Measurements from ENCODE around the gene ZNF487. TPM values are rescaled to one million over a fixed set of nuclear protein-coding genes. Genes with fewer than 3 reads are reported as not detected.

Gene ZNF487
- total and polyA plus RNA-seq, 2 of the 13 experiments (the other 11 are each of a cell fraction or from before 2014, with no cell fraction given): 7.4 to 8.8 TPM

GRCh38 chr10:43396061-43396927, 40.6 kb upstream of the ZNF487 start (continued):
- TF ChIP-seq PTBP1 (IDR thresholded peaks at IDR 0.05; ENCODE audit: low read depth, low read length, poor library complexity, severe bottlenecking): no peak
- no peak for TF ChIP-seq ZNF513 (CRISPR knock-in tag; conservative IDR thresholded peaks at IDR 0.05)
- no peak for TF ChIP-seq GZF1 (CRISPR knock-in tag; IDR thresholded peaks at IDR 0.05)
- TF ChIP-seq ZNF747 (CRISPR knock-in tag; IDR thresholded peaks at IDR 0.05; ENCODE audit: borderline replicate concordance): no peak; the same call in 1 of the 2 replicates
- no peak for TF ChIP-seq ZNF362 (CRISPR knock-in tag; IDR thresholded peaks at IDR 0.05; ENCODE audit: borderline replicate concordance)
- TF ChIP-seq NR2C2 (CRISPR knock-in tag; IDR thresholded peaks at IDR 0.05; ENCODE audit: borderline replicate concordance): no peak
- TF ChIP-seq ZNF335 (CRISPR knock-in tag; IDR thresholded peaks at IDR 0.05): no peak
- TF ChIP-seq HDAC1 (CRISPR knock-in tag; IDR thresholded peaks at IDR 0.05): peak; percentile 41; the same call in 1 of the 2 replicates
- no peak for TF ChIP-seq NPAS2 (CRISPR knock-in tag; IDR thresholded peaks at IDR 0.05; ENCODE audit: borderline replicate concordance)
- TF ChIP-seq NCOA5 (CRISPR knock-in tag; IDR thresholded peaks at IDR 0.05): no peak
- no peak for TF ChIP-seq LBX2 (CRISPR knock-in tag; IDR thresholded peaks at IDR 0.05; ENCODE audit: borderline replicate concordance)
- no peak; the same call in 1 of the 2 replicates for TF ChIP-seq RAD21 (CRISPR knock-in tag; IDR thresholded peaks at IDR 0.05)
- TF ChIP-seq RFX3 (CRISPR knock-in tag; IDR thresholded peaks at IDR 0.05): no peak
- TF ChIP-seq TEAD3 (CRISPR knock-in tag; optimal IDR thresholded peaks at IDR 0.05; ENCODE audit: borderline replicate concordance): no peak
- TF ChIP-seq ZNF337 (CRISPR knock-in tag; IDR thresholded peaks at IDR 0.05; ENCODE audit: borderline replicate concordance, low read depth): no peak
- no peak for TF ChIP-seq SOX5 (CRISPR knock-in tag; IDR thresholded peaks at IDR 0.05; ENCODE audit: borderline replicate concordance)
- no peak for TF ChIP-seq ZFP41 (CRISPR knock-in tag; IDR thresholded peaks at IDR 0.05; ENCODE audit: borderline replicate concordance)
- TF ChIP-seq PRMT3 (CRISPR knock-in tag; IDR thresholded peaks at IDR 0.05; ENCODE audit: borderline replicate concordance, low read depth): no peak
- no peak for TF ChIP-seq ZNF317 (CRISPR knock-in tag; IDR thresholded peaks at IDR 0.05)
- TF ChIP-seq EZH2 (conservative IDR thresholded peaks at IDR 0.05; ENCODE audit: low read depth, low read length): no peak
- no peak for TF ChIP-seq ATM (IDR thresholded peaks at IDR 0.05; ENCODE audit: borderline replicate concordance)
- TF ChIP-seq HNF1A (IDR thresholded peaks at IDR 0.05; ENCODE audit: low read depth): no peak
- no peak for TF ChIP-seq HNF1A (CRISPR knock-in tag; IDR thresholded peaks at IDR 0.05; ENCODE audit: borderline replicate concordance)

All from HepG2 (cell line).